Activated CD4-positive, alpha-beta T cell treated with anti-CD3 and anti-CD28 coated beads, Interleukin-2, Interleukin-4, amounts not matched to agents 100 ng/mL and 50 ng/mL, durations not matched to agents 16 hours and 8 hours (primary cell): ENCODE data around the gene PLRG1.

Experiments used
- DNase-seq: peaks from one replicate; pipeline ENCODE4 v3.0.0-alpha.2; 2020; ENCODE audit warnings: low spot score

The PLRG1 gene

DNA sequence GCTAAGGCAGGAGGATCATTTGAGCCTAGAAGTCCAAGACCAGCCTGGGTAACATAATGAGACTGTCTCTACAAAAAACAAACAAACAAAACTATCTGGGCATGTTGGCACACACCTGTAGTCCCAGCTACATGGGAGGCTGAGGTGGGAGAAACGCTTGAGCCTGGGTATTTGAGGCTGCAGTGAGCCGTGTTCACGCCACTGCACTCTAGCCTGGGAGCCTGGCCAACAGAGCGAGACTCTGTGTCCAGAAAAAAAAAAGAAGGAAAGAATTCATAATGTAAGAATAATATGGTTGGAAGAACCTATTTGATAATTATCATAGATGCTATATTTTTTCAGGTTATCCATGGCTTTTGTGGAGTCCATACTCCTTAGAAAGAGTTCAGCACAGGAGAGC lies 32.6 kb downstream of the PLRG1 start:
- DNase-seq = no peak

GRCh38 chr4:154516318-154517029 lies 33.7 kb downstream of the PLRG1 start:
- no peak for DNase-seq

- no peak for DNase-seq
Measured at GRCh38 chr4:154511981-154512380, 38.2 kb downstream of the PLRG1 start.

- DNase-seq = no peak
Measured at GRCh38 chr4:154511548-154511947, 38.7 kb downstream of the PLRG1 start.

GRCh38 chr4:154507156-154507555 lies 43.0 kb downstream of the PLRG1 start:
- no peak for DNase-seq

GRCh38 chr4:154506253-154506652 lies 43.9 kb downstream of the PLRG1 start:
- DNase-seq = peak; percentile 2

DNA sequence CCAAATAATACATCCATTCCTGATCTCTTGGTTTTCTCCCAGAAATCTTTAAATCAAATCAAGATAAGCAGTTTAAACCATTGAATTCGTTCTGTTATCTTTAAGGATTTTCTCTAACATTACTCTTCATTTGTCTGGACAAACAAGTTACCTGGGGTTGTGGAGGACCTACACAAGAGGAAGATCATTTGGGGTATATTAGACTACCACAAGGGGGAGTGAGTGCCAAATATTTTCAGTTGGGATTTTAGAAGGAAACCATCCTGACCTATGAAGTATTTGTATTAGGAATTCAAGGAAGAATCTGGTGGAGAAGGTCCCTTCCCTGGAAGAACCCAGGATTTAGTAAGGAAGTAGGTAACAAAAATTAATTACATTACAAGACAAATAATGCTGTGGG lies 46.6 kb downstream of the PLRG1 start:
- DNase-seq = no peak

- no peak for DNase-seq
Measured at GRCh38 chr4:154502111-154502510, 48.1 kb downstream of the PLRG1 start.

- DNase-seq = no peak
Measured at GRCh38 chr4:154497889-154498288, 52.3 kb downstream of the PLRG1 start.

DNA sequence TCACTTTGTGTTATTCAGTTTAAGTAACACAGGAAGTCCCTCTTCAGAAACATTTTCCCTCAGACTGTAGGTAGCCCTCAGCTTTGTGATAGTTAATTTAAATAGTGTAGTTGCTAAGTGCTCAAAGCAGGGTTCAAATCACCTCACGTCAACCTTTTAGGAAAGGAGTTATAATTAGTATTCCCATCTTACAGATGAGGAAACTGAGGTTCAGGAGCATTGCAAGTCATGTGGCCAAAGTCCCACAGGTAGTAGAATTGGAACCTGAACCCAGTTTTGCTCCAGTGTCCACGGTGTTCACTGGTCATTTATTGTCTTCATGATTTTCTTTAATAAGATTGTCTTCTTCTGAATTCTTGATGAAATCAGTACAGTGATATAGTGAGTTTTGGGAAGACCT lies 54.3 kb downstream of the PLRG1 start:
- no peak for DNase-seq

DNA sequence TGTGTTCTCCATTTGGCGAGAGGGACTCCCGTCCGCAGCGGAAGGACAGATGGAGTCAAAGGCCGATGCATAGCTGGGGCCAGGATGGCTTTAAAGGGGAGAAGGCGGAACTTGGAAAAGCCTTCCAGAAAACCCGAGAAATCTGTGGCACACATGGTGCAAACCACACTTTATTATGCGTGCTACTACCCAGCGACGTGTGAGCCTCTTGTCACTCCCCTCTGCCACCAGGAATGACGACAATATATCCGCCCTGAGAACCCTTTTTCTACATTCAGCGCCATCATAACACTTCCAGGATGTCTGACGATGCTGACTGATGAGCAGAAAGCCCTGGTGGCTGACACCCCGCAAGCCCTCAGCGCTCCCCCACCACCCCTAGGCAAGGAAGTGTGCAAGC lies 57.9 kb downstream of the PLRG1 start:
- DNase-seq = no peak

DNA sequence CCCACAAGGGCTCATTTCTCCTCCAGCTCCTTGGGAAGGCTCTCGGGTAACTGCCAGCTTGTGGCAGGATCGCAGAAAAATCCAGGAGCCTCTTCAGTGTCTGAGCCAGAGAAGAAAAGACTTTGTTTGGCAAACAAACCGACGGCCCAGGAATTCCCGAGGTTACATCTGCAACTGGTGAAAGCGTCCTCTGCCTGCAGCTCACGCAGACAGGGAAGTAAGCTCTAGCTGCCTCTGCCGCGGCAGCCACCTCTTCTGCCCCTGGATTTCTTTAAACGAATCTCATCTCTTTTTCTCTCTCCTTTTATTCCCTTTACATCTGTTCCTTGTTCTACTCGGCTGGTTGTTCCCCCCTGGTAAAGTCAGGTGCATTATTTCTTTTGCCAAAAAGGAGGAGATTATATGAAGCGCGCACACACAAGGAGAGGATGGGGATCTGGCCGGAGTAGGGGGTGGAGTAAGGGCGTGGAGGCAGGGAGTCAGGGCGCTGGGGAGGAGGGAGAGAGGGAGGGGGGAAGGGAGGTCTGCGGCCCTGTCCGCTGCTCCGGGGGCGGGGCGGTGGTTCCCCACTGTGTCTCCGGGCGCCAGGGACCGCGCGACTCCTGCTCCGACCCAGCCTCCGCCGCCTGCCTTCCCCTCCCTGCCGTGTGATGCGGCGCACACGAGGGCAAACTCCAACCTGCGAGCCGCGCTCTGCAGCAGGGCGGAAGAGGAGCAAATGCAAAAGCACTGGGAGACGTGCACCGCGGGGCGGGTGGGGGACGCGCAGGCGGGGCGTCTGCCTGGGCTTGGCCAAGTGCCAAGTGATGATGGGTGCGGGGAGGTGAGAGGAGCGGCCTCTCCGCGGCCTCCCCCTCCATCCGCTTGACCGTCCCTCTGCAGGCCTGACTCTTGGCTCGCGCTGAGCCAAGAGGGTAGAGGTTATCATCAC lies 58.6 kb downstream of the PLRG1 start, which contains the start of gene DCHS2:
Gene DCHS2, minus strand, starts transcription at position 459 of the 931 bp plus-strand sequence. Its CDS starts 444 bp downstream, at position 15.
- no peak for DNase-seq

GRCh38 chr4:154490583-154491340 lies 59.4 kb downstream of the PLRG1 start:
- no peak for DNase-seq

DNA sequence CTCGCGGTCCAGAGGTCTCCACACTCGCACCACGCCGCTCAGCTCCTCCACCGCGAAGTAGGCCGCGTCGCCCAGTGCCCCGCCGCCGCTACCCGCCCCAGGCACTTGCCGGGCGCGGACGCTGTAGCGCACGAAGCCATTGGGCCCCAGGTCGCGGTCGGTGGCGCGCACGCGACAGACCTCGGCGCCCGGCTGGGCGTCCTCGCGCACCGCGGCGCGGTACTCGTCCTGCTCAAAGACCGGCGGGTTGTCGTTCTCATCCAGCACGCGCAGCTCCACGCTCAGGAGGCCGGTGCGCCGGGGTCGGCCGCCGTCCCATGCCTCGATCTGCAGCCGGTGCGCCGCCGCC lies 60.0 kb downstream of the PLRG1 start:
- DNase-seq = no peak

DNA sequence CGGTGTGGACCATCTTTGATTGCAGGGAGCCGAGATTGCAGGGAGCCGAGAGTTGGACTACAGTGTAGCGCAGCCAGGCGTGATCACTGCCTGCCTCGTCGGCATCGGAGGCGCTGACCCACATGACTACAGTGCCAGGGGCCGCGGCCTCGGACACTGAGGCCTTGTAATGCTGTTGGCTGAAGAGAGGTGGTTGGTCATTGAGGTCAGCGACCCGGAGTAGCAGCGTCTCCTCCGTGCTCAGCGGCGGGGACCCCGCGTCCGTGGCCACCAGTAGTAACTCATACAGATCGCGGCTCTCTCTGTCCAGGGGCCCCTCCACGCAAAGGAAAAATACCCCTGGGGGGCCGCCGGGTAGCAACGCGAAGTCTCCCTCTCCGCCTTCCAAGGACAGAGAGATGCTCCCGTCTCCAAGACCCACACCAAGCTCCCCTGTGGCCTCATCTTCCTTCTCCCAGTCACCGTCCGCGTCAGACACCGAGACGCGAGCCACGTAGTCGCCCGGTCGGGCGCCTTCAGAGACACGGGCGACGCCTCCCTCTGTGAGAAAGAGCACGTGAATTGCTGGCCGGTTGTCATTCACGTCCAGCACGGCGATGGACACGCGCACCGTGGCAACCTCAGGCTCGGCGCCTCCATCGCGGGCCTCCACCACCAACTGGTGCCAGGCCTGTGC lies 60.5 kb downstream of the PLRG1 start:
- no peak for DNase-seq

- DNase-seq = no peak
Measured at GRCh38 chr4:154487145-154487544, 63.1 kb downstream of the PLRG1 start.

DNA sequence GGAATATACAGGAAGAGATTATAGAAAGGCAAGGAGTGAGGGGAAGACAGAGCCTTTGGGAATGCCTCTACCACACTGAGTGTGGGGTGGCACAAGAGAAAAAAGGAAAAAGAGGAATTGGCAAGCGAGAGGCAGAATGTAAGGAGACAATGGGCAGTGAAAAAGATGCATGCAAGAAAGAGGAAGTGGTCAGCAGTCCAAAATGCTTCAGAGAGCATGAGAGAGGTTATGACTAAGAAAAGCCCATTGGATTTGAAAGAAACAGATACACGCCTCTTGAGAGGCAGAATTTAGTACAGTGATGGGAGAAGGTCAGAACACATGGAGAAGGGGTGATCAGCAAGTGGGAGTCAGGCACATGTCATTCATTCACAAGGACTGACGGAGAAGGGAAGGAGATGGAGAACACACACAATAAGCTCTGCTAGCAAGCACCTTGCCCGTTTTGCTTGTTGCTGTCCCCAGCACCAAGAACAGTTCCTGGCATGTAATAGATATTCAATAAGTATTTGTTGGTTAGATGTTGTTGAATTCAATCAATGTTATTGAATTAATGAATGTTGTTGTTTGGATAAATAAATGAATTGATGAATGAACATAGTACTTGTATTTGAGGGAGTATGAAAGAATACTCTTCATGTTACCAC lies 65.0 kb downstream of the PLRG1 start:
- DNase-seq = no peak
